Measurements from ENCODE around the gene PDE1C.
A peak's percentile ranks its signal among the peaks of the same experiment; 100 is the strongest.

PDE1C gene

GRCh38 chr7:31892099-31892829 lies 177.9 kb downstream of the PDE1C start:
- TF ChIP-seq CTCF (conservative IDR thresholded peaks at IDR 0.05; ENCODE audit: control insufficient read depth, insufficient read depth, low read depth, low read length) = no peak
- no peak for DNase-seq (ENCODE audit: low read depth)
- no peak overlapping the region for H3K4me3 ChIP-seq (ENCODE audit: control insufficient read depth, low read depth, low read length)

DNA sequence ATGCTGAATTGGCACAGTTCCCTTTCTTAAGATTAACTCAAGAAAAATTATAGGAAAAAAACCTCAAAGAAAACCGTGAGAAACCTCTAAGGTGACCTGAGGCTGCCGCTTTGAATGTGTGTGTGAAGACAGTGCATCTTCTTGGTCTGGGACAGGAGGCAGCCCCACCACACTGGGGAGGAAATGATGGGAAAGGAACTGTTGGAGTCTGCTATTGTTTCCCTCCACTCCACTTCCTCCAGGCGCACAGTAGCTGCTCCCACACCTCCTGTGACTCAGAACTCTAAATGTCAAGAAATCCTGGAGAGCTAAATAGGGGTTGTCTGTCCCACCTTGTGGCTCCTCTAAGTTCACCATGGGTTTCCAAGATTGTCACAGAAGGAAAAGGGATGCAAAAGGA lies 179.4 kb downstream of the PDE1C start:
- no peak overlapping the region for H3K4me3 ChIP-seq (ENCODE audit: control insufficient read depth, low read depth, low read length)
- TF ChIP-seq CTCF (conservative IDR thresholded peaks at IDR 0.05; ENCODE audit: control insufficient read depth, insufficient read depth, low read depth, low read length) = no peak
- DNase-seq (ENCODE audit: low read depth) = no peak

- TF ChIP-seq CTCF (conservative IDR thresholded peaks at IDR 0.05; ENCODE audit: control insufficient read depth, insufficient read depth, low read depth, low read length) = no peak
- H3K4me3 ChIP-seq (ENCODE audit: control insufficient read depth, low read depth, low read length) = no peak overlapping the region
- no peak for DNase-seq (ENCODE audit: low read depth)
Measured at GRCh38 chr7:31890198-31890597, 180.0 kb downstream of the PDE1C start.

DNA sequence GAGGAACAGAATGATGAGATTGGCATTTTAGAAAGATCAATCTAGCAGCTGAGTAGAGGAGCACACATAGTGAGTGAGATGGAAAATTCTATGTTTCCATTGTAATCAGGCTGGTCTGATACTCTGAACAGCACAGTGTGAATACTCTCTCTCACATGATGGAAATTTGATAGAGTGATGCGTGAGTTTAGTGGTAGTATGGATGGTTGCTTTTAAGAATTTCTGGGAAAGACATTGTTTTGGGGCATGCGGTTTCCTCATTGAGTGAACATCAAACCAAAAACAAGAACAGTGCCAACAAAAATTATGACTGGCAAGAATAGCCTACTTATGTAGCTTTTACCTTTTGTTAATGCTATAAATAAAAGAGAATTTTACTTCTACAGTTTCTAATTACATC lies 183.2 kb downstream of the PDE1C start:
- no peak for DNase-seq (ENCODE audit: low read depth)
- no peak overlapping the region for H3K4me3 ChIP-seq (ENCODE audit: control insufficient read depth, low read depth, low read length)
- no peak for TF ChIP-seq CTCF (conservative IDR thresholded peaks at IDR 0.05; ENCODE audit: control insufficient read depth, insufficient read depth, low read depth, low read length)

DNA sequence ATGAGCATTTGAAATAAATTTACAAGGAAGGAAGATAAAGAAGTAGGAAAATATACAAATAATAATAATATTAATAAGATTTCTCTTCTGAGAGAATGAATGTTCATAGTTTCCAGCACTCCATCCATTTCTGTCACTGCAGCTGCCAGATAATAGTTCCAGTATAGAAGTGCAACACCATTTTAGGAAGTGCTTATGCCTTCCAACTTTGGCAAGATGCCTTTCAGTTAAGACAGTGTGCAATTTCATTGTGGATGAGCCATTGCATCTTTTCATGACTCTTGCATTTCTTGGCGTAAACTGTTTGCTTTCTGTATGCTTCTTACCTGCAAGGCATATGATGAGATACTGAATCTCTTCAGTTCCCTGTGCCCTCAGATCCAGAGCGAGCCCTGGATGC lies 185.0 kb downstream of the PDE1C start:
- TF ChIP-seq CTCF (conservative IDR thresholded peaks at IDR 0.05; ENCODE audit: control insufficient read depth, insufficient read depth, low read depth, low read length) = no peak
- DNase-seq (ENCODE audit: low read depth) = no peak
- no peak overlapping the region for H3K4me3 ChIP-seq (ENCODE audit: control insufficient read depth, low read depth, low read length)

- no peak overlapping the region for H3K4me3 ChIP-seq (ENCODE audit: control insufficient read depth, low read depth, low read length)
- no peak for TF ChIP-seq CTCF (conservative IDR thresholded peaks at IDR 0.05; ENCODE audit: control insufficient read depth, insufficient read depth, low read depth, low read length)
- DNase-seq (ENCODE audit: low read depth) = peak; percentile 55
Measured at GRCh38 chr7:31883761-31884164, 186.4 kb downstream of the PDE1C start.

- DNase-seq (ENCODE audit: low read depth) = no peak
- TF ChIP-seq CTCF (conservative IDR thresholded peaks at IDR 0.05; ENCODE audit: control insufficient read depth, insufficient read depth, low read depth, low read length) = no peak
- no peak overlapping the region for H3K4me3 ChIP-seq (ENCODE audit: control insufficient read depth, low read depth, low read length)
Measured at GRCh38 chr7:31882187-31882586, 188.0 kb downstream of the PDE1C start.
